Measurements from ENCODE around the gene GALNT17.

Gene GALNT17

GRCh38 chr7:71705901-71706596, 574.1 kb downstream of the GALNT17 start:
- H3K27me3 ChIP-seq (ENCODE audit: control insufficient read depth in 1 of 2, insufficient read depth in 1 of 2, low read length in 2 of 2) = peaks cover 0 to 6% of the 10 kb centered on the region in 2 experiments
- no peak overlapping the region for H2BK15ac ChIP-seq (ENCODE audit: low read depth, poor library complexity, severe bottlenecking)
- H4K8ac ChIP-seq (ENCODE audit: low read length) = no peak overlapping the region
- no peak overlapping the region for H3K14ac ChIP-seq (ENCODE audit: low read length in 2 of 2)
- H2BK120ac ChIP-seq (ENCODE audit: low read depth, low read length) = no peak overlapping the region
- no peak overlapping the region for H3K9ac ChIP-seq (ENCODE audit: low read length)
- H2BK12ac ChIP-seq (ENCODE audit: low read length in 2 of 2) = no peak overlapping the region
- no peak overlapping the region for H3K27ac ChIP-seq (ENCODE audit: low read length, poor library complexity, severe bottlenecking)
- H4K91ac ChIP-seq (ENCODE audit: low read length) = no peak overlapping the region
- H2AK5ac ChIP-seq (ENCODE audit: low read length, severe bottlenecking) = no peak overlapping the region
- H3K18ac ChIP-seq (ENCODE audit: low read depth in 1 of 2, low read length in 2 of 2) = no peak overlapping the region
- H3K4me1 ChIP-seq (ENCODE audit: control insufficient read depth, insufficient read depth, low read depth, low read length) = no peaks in the 10 kb centered on the region
- no peak overlapping the region for H3K4me3 ChIP-seq (ENCODE audit: insufficient read depth in 1 of 2, low read depth in 1 of 2, low read length in 2 of 2)
- WGBS = 84% methylated on average over 3 of the region's 3 CpGs
- H3K9me3 ChIP-seq (ENCODE audit: control insufficient read depth, low read length) = no peaks in the 10 kb centered on the region
- H3K4ac ChIP-seq (ENCODE audit: low read depth in 1 of 2, low read length in 2 of 2) = no peak overlapping the region
- no peak overlapping the region for H2BK5ac ChIP-seq (ENCODE audit: low read depth, low read length, poor library complexity, severe bottlenecking)
- no peak overlapping the region for H3K23ac ChIP-seq (ENCODE audit: low read length in 2 of 2)
- no peaks in the 10 kb centered on the region for H3K36me3 ChIP-seq (ENCODE audit: control insufficient read depth in 1 of 2, insufficient read depth in 2 of 2, low read depth in 1 of 2, low read length in 2 of 2)
- no peaks in the 10 kb centered on the region for H3K79me1 ChIP-seq (replicated peaks; ENCODE audit: low read length, poor library complexity, severe bottlenecking)
- H3K4me2 ChIP-seq (ENCODE audit: low read length, poor library complexity, severe bottlenecking) = no peak overlapping the region
- no peak overlapping the region for H2AFZ ChIP-seq (ENCODE audit: low read depth, low read length)
- DNase-seq = no peak

- Histone ChIP-seq H3K9ac (ENCODE audit: low read length) (no peak overlapping the region), H2BK12ac (ENCODE audit: low read length in 2 of 2) (no peak overlapping the region), H3K79me1 (replicated peaks; ENCODE audit: low read length, poor library complexity, severe bottlenecking) (no peaks in the 10 kb centered on the region), H2AK5ac (ENCODE audit: low read length, severe bottlenecking) (no peak overlapping the region), H3K23ac (ENCODE audit: low read length in 2 of 2) (no peak overlapping the region), H3K14ac (ENCODE audit: low read length in 2 of 2) (no peak overlapping the region), H3K36me3 (ENCODE audit: control insufficient read depth in 1 of 2, insufficient read depth in 2 of 2, low read depth in 1 of 2, low read length in 2 of 2) (no peaks in the 10 kb centered on the region), H3K4me3 (ENCODE audit: insufficient read depth in 1 of 2, low read depth in 1 of 2, low read length in 2 of 2) (no peak overlapping the region), H3K4ac (ENCODE audit: low read depth in 1 of 2, low read length in 2 of 2) (no peak overlapping the region), H2AFZ (ENCODE audit: low read depth, low read length) (no peak overlapping the region), H3K27ac (ENCODE audit: low read length, poor library complexity, severe bottlenecking) (no peak overlapping the region), H2BK15ac (ENCODE audit: low read depth, poor library complexity, severe bottlenecking) (no peak overlapping the region), H2BK5ac (ENCODE audit: low read depth, low read length, poor library complexity, severe bottlenecking) (no peak overlapping the region), H3K27me3 (ENCODE audit: control insufficient read depth in 1 of 2, insufficient read depth in 1 of 2, low read length in 2 of 2) (peaks cover 0 to 6% of the 10 kb centered on the region in 2 experiments), H4K91ac (ENCODE audit: low read length) (no peak overlapping the region), H4K8ac (ENCODE audit: low read length) (no peak overlapping the region), H3K9me3 (ENCODE audit: control insufficient read depth, low read length) (no peaks in the 10 kb centered on the region), H3K4me1 (ENCODE audit: control insufficient read depth, insufficient read depth, low read depth, low read length) (no peaks in the 10 kb centered on the region), H3K4me2 (ENCODE audit: low read length, poor library complexity, severe bottlenecking) (no peak overlapping the region), H3K18ac (ENCODE audit: low read depth in 1 of 2, low read length in 2 of 2) (no peak overlapping the region), H2BK120ac (ENCODE audit: low read depth, low read length) (no peak overlapping the region)
- 44% methylated on average over 1 of the region's 2 CpGs for WGBS
- no peak for DNase-seq
Measured at GRCh38 chr7:71706597-71706975, 574.6 kb downstream of the GALNT17 start.

- 43% methylated on average over 2 of the region's 2 CpGs for WGBS
- Histone ChIP-seq H3K4me2 (ENCODE audit: low read length, poor library complexity, severe bottlenecking) (no peak overlapping the region), H2AFZ (ENCODE audit: low read depth, low read length) (no peak overlapping the region), H2BK5ac (ENCODE audit: low read depth, low read length, poor library complexity, severe bottlenecking) (no peak overlapping the region), H3K18ac (ENCODE audit: low read depth in 1 of 2, low read length in 2 of 2) (no peak overlapping the region), H2BK120ac (ENCODE audit: low read depth, low read length) (no peak overlapping the region), H3K4me3 (ENCODE audit: insufficient read depth in 1 of 2, low read depth in 1 of 2, low read length in 2 of 2) (no peak overlapping the region), H3K9ac (ENCODE audit: low read length) (no peak overlapping the region), H2BK15ac (ENCODE audit: low read depth, poor library complexity, severe bottlenecking) (no peak overlapping the region), H3K27me3 (ENCODE audit: control insufficient read depth in 1 of 2, insufficient read depth in 1 of 2, low read length in 2 of 2) (peaks cover 0 to 9% of the 10 kb centered on the region in 2 experiments), H3K23ac (ENCODE audit: low read length in 2 of 2) (no peak overlapping the region), H3K9me3 (ENCODE audit: control insufficient read depth, low read length) (no peaks in the 10 kb centered on the region), H2AK5ac (ENCODE audit: low read length, severe bottlenecking) (no peak overlapping the region), H3K4me1 (ENCODE audit: control insufficient read depth, insufficient read depth, low read depth, low read length) (no peaks in the 10 kb centered on the region), H4K91ac (ENCODE audit: low read length) (no peak overlapping the region), H3K79me1 (replicated peaks; ENCODE audit: low read length, poor library complexity, severe bottlenecking) (no peaks in the 10 kb centered on the region), H3K14ac (ENCODE audit: low read length in 2 of 2) (no peak overlapping the region), H3K27ac (ENCODE audit: low read length, poor library complexity, severe bottlenecking) (no peak overlapping the region), H3K36me3 (ENCODE audit: control insufficient read depth in 1 of 2, insufficient read depth in 2 of 2, low read depth in 1 of 2, low read length in 2 of 2) (no peaks in the 10 kb centered on the region), H3K4ac (ENCODE audit: low read depth in 1 of 2, low read length in 2 of 2) (no peak overlapping the region), H2BK12ac (ENCODE audit: low read length in 2 of 2) (no peak overlapping the region), H4K8ac (ENCODE audit: low read length) (no peak overlapping the region)
- DNase-seq = no peak
Measured at GRCh38 chr7:71707041-71707440, 575.1 kb downstream of the GALNT17 start.

- H3K4me2 ChIP-seq (ENCODE audit: low read length, poor library complexity, severe bottlenecking) = no peak overlapping the region
- no peak overlapping the region for H3K23ac ChIP-seq (ENCODE audit: low read length in 2 of 2)
- no peak overlapping the region for H2BK5ac ChIP-seq (ENCODE audit: low read depth, low read length, poor library complexity, severe bottlenecking)
- H3K27ac ChIP-seq (ENCODE audit: low read length, poor library complexity, severe bottlenecking) = no peak overlapping the region
- H2BK120ac ChIP-seq (ENCODE audit: low read depth, low read length) = no peak overlapping the region
- H3K4ac ChIP-seq (ENCODE audit: low read depth in 1 of 2, low read length in 2 of 2) = no peak overlapping the region
- H3K27me3 ChIP-seq (ENCODE audit: control insufficient read depth in 1 of 2, insufficient read depth in 1 of 2, low read length in 2 of 2) = peaks cover 0 to 23% of the 10 kb centered on the region in 2 experiments
- 63% methylated on average over 2 of the region's 2 CpGs for WGBS
- no peak overlapping the region for H2BK12ac ChIP-seq (ENCODE audit: low read length in 2 of 2)
- H2BK15ac ChIP-seq (ENCODE audit: low read depth, poor library complexity, severe bottlenecking) = no peak overlapping the region
- no peak overlapping the region for H2AK5ac ChIP-seq (ENCODE audit: low read length, severe bottlenecking)
- H2AFZ ChIP-seq (ENCODE audit: low read depth, low read length) = no peak overlapping the region
- H3K18ac ChIP-seq (ENCODE audit: low read depth in 1 of 2, low read length in 2 of 2) = no peak overlapping the region
- no peak for DNase-seq
- no peak overlapping the region for H4K91ac ChIP-seq (ENCODE audit: low read length)
- no peaks in the 10 kb centered on the region for H3K79me1 ChIP-seq (replicated peaks; ENCODE audit: low read length, poor library complexity, severe bottlenecking)
- no peaks in the 10 kb centered on the region for H3K9me3 ChIP-seq (ENCODE audit: control insufficient read depth, low read length)
- H3K4me3 ChIP-seq (ENCODE audit: insufficient read depth in 1 of 2, low read depth in 1 of 2, low read length in 2 of 2) = no peak overlapping the region
- H3K4me1 ChIP-seq (ENCODE audit: control insufficient read depth, insufficient read depth, low read depth, low read length) = no peaks in the 10 kb centered on the region
- no peak overlapping the region for H3K14ac ChIP-seq (ENCODE audit: low read length in 2 of 2)
- H3K36me3 ChIP-seq (ENCODE audit: control insufficient read depth in 1 of 2, insufficient read depth in 2 of 2, low read depth in 1 of 2, low read length in 2 of 2) = no peaks in the 10 kb centered on the region
- no peak overlapping the region for H4K8ac ChIP-seq (ENCODE audit: low read length)
- no peak overlapping the region for H3K9ac ChIP-seq (ENCODE audit: low read length)
Measured at GRCh38 chr7:71708710-71709109, 576.8 kb downstream of the GALNT17 start.
